Raji (cell line): ENCODE results near the gene FRMD1.

Experiments used
- POLR2A ChIP-seq: IDR thresholded peaks from 2 replicates; pipeline ENCODE4 v1.6.1; 2011; ENCODE audit warnings: low read depth, low read length, control low read depth; ENCODE audit not compliant: insufficient read depth

The FRMD1 gene

DNA sequence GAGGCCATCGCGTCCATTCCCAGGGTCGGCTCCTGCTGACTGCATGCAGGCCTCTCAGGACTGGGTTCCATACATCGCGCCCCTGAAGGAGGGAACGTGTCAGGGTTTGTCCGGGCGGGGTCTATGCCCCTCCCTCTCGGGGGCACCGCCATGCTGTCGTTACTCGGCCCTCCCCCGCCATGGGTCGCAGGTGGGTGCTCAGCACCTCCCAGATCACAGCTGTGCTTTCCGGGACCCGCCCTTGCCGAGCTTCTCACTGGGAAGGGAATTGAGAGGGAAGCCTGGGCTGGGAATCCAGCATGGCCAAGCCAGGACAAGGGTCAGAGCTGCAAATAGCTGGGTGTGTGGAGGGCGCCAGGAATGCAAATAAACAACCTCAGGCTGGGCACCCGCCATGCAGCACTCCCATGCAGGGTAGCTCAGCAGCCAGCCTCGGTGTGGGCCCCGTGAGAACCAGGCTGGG is at the start of gene FRMD1:
FRMD1 (minus strand) TSS at position 270 of the 463 bp plus-strand sequence; CDS start at position 152, 118 bp downstream.
- TF ChIP-seq POLR2A: no peak

DNA sequence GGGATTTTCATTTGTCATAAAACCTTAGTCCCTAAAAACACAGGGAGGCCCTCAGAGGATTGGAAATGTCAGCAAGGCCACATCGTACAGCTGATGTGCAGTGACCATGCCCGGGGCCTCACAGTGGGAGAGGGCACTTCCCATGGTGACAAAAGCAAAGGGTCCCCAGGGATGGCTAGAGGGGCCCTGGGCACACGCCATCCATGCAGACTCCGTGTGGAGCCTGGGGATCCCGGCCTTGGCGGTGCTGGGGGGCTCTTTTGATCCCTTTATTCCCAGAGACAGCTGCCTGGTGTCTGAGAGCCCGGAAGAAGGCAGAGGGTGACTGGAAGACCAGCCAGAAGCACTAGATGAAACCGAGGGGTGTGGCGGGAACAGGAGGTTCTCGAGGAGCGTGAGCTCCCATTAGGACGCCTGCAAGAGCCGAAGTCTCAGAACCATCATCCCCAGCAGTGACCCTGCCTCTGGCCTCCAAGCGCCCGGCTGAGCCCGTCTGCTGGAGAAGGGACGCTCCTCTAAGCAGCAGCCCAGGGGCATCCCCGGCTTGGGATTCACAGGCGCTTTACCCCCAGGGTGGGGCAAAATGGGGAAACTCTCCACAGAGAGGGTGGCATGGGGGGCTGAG is 49.1 kb upstream of the FRMD1 start:
- TF ChIP-seq POLR2A: no peak

GRCh38 chr6:168127384-168127868 is 48.4 kb upstream of the FRMD1 start:
- no peak for TF ChIP-seq POLR2A

DNA sequence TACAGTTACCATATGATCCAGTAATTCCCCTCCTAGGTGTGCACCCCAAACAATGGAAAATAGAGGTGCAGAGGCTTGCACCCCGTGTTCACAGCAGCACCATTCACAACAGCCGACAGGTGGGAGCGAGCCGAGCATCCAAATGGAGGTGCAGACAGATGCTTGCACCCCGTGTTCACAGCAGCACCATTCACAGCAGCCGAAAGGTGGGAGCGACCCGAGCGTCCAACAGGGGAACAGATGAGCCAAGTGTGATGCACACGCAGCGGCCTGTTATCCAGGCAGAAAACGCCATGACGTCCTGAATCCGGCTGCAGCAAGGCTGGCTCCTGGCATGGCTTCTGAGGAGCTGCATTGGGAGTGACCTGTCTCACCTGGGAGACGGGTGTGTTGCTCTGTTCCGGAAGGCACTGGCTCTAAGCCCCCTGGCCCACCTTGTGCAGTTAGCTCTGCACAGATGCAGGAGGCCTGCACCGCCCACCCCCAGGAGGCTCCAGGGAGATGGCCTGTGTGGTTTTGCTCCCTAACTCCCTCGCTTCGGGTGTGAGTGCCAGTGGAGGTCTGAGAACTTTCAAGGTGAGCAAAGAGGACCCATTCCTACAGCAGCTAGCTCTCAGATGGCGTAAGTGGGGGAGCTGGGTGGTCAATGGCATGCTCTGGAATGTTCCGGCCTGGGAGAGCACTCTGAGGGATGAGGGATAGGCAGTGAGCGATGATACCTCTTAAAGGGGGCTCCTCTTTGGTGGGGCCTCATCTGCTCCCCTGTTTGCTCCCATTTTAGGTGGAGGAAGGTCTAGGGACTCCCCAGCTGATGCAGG is 47.8 kb upstream of the FRMD1 start:
- TF ChIP-seq POLR2A: no peak

DNA sequence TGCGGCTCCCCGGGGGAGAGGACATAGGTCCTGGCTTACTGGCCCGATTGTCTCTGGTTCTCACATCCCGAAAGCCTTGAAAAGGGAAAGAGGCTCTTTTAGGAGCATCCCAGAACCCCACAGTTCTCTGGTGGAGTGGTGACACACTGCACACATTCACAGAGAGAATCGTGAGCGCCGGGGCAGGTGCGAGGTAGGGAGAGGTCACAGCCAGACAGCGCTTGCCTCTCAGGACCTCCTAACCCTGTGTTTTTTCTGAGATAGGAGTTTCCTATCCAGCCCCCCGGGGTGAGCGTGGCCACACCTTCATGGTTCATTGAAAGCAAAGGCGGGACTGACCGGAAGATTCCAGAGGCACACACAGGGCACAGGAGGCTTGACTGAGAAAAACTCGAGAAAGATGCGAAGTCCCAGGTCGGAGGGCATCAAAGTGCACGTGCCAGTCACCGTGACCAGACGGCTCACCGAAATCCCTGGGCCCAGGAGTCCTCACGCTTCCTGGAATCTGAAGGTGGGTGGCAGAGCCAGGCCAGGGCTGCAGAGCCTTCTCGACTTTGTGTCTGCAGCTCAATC is 46.5 kb upstream of the FRMD1 start:
- TF ChIP-seq POLR2A: no peak

- TF ChIP-seq POLR2A: no peak
Measured at GRCh38 chr6:168124921-168125320, 45.9 kb upstream of the FRMD1 start.

- no peak for TF ChIP-seq POLR2A
Measured at GRCh38 chr6:168124158-168124557, 45.1 kb upstream of the FRMD1 start.

DNA sequence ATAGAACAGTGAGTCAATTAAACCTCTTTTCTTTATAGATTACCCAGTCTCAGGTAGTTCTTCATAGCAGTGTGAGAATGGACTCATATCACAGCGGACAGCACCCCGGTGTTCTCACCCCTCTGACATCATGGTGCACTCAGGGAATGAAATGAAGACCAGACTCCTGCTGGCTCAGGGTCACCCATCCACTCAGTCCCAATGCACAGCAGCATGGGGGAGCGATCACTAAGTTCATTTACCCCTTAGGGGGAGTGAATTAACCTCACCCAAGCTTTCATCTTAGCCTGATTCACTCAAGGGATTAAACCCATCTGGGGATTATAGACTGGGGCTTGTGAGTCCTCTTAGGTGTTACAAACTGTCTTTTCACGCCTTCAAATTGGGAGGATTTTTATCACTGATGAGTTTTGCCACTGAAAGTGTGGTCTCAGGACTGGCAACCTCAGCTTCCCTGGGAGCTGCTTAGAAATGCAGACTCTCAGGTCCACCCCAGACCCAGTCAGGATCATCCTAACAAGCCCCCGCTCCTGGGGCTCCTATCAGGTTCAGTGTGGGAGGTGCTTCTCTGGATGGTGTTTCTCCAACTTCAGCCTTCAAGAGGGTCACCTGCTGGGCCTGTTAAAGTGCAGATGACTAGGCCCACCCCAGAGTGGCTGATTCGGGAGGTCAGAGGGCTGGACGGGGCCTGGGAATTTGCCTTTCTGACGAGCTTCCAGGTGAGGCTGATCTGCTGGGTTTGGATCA is 44.3 kb upstream of the FRMD1 start:
- no peak for TF ChIP-seq POLR2A

- no peak for TF ChIP-seq POLR2A
Measured at GRCh38 chr6:168122521-168122920, 43.5 kb upstream of the FRMD1 start.

DNA sequence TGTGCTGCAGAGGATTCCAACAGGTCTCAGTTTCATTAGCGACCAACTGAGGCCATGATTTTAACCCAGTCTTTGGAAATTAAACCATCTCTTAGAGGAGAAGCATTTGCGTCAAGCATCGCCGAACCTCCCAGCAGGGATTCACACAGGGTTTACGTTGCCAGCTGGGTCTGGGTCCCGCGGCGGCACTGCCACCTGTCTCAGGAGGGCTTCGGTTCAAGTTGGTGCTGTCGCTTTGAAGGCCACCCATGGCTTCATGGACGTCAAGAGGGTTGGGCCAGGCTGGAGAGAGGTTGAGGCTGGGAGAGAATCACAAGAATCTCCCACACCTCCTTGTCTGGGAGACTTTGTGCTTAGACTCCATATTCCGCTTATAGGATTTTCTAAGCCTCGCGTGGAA is 43.0 kb upstream of the FRMD1 start:
- no peak for TF ChIP-seq POLR2A

DNA sequence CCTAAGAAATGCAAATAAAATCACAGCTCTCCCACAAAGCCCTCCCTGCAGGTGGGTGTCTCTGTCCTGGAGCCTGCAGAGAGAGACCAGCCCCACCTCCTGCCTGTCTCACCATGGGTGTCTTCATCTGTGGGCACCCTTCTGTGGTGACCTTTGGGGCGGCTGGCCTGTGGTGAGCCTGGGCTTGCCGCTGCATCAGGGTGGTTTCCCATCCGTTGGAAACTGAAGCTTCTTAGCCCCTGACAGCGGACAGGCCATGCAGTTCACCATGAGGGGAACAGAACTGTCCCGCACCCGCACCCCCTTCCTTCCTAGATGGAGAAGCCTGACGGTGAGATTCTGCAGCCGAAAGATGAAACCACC is 42.3 kb upstream of the FRMD1 start:
- TF ChIP-seq POLR2A: no peak

DNA sequence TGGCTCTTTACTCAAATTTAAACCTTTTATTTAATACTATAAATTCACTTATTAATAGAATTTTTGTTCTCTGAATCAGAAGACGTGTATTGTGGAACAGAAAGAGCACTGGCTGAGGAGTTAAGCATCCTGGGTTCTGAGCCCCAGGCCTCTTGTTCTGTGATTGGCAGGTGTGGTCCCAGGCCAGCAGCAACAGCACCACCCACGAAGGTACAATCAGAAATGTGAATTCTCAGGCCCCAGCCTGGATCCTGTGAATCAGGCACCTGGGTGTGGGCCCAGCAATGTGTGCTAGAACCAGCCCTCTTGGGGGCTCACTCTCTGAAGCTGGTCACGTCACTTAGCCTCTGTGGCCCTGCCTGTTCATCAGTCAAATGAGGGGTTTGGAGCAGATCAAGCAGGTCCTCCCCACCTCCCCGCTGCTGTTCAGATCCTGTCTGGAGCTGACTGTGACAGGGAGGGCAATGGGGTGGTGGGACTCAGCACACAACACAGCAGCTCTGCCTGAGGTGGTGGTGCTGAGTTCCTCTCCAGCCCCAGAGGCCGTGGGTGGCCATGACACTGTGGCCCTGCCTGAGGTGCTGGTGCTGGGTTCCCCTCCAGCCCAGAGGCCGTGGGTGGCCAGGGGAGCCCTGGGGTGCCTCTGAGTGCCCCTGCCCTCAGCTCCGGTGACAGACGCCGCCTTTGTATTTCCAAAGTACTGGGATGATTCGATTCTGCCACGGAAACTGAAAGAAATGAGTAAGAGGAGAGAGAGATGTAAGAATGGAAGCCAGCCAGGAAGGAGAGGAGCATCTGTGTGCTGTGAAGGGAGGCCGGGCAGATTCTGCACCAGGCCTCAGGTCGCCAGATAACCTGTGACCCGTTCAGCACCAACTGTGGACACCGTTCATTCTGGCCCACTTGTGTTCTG is 41.6 kb upstream of the FRMD1 start:
- TF ChIP-seq POLR2A: no peak

- no peak for TF ChIP-seq POLR2A
Measured at GRCh38 chr6:168119539-168119938, 40.5 kb upstream of the FRMD1 start.

GRCh38 chr6:168118935-168119334 is 39.9 kb upstream of the FRMD1 start:
- no peak for TF ChIP-seq POLR2A
